Panc1 (cell line): Measurements from ENCODE around the gene PPIL4. TPM values are rescaled to one million over a fixed set of nuclear protein-coding genes. Genes with fewer than 3 reads are reported as not detected.

Experiments used
- ATAC-seq: fragments of 200-7000 bp; cut with Tn5 transposase; 2 replicates; pipeline ENCODE4 v1.9.1; 2020; ENCODE audit warnings: mild to moderate bottlenecking, moderate library complexity
- BruUV-seq: library from RNA; stranded (reverse); fragments of 400-500 nt; replicated peaks from 2 replicates; lab custom pipeline; 2021; lab: Mats Ljungman, UMichigan
- CTCF ChIA-PET: fragments of 300-600 bp; sonication (Branson Sonifier 250); formaldehyde crosslinking; loops from one replicate; lab custom pipeline; 2022; ENCODE audit warnings: antibody characterized with exemption; lab: Charles Lee
- POLR2A ChIA-PET: fragments of 300-600 bp; sonication (Branson Sonifier 250); formaldehyde crosslinking; loops from one replicate; lab custom pipeline; 2022; ENCODE audit warnings: antibody characterized with exemption; lab: Charles Lee
- DNase-seq: peaks from one replicate; pipeline ENCODE4 v3.0.0-alpha.2; 2010; ENCODE audit warnings: low read depth, low spot score
- H3K27ac ChIP-seq: 2 replicates; pipeline ENCODE4 v1.5.1; 2011; ENCODE audit warnings: mild to moderate bottlenecking, low read length, inconsistent platforms
- H3K27me3 ChIP-seq: fragments of 200-500 bp; sonication (Bioruptor generic); 2 replicates; pipeline ENCODE4 v1.6.0; 2014; ENCODE audit warnings: low read length, inconsistent platforms; ENCODE audit not compliant: control insufficient read depth, insufficient read depth
- H3K36me3 ChIP-seq: fragments of 200-500 bp; sonication (Bioruptor generic); 2 replicates; pipeline ENCODE4 v1.5.1; 2014; ENCODE audit warnings: inconsistent platforms, mild to moderate bottlenecking, low read length, moderate library complexity; ENCODE audit not compliant: control insufficient read depth, insufficient read depth
- H3K4me1 ChIP-seq: 2 replicates; pipeline ENCODE4 v1.5.1; 2011; ENCODE audit warnings: inconsistent platforms, mild to moderate bottlenecking, low read length, moderate library complexity; ENCODE audit not compliant: control insufficient read depth, insufficient read depth
- H3K4me3 ChIP-seq, 2 experiments: 2 replicates each; pipeline ENCODE4 v1.5.1; 2011 to 2012; ENCODE audit warnings: low read depth in 2 of 2, low read length in 2 of 2, mild to moderate bottlenecking in 2 of 2, inconsistent platforms in 1 of 2, moderate library complexity in 1 of 2
- H3K9me3 ChIP-seq: fragments of 200-500 bp; sonication (Bioruptor generic); 2 replicates; pipeline ENCODE4 v1.5.1; 2014; ENCODE audit warnings: low read depth, mild to moderate bottlenecking, inconsistent platforms, low read length, moderate library complexity; ENCODE audit not compliant: control insufficient read depth, insufficient read depth
- CTCF ChIP-seq: fragments of 450-650 bp; IDR thresholded peaks from 2 replicates; pipeline ENCODE4 v1.5.1; 2017; ENCODE audit warnings: mild to moderate bottlenecking
- POLR2AphosphoS5 ChIP-seq: IDR thresholded peaks from 2 replicates; pipeline ENCODE4 v1.6.1; 2012; ENCODE audit warnings: mild to moderate bottlenecking, low read depth, low read length, moderate library complexity
- REST ChIP-seq, 2 experiments: IDR thresholded peaks; 2 replicates each; pipeline ENCODE4 v1.6.1; 2011 to 2012; ENCODE audit warnings: low read depth in 2 of 2, control low read depth in 1 of 2, low read length in 1 of 2, mild to moderate bottlenecking in 1 of 2, moderate library complexity in 1 of 2; ENCODE audit not compliant: insufficient read depth in 1 of 2
- SIN3A ChIP-seq: IDR thresholded peaks from 2 replicates; pipeline ENCODE4 v1.6.1; 2012; ENCODE audit warnings: low read depth, mild to moderate bottlenecking, low read length, moderate library complexity, borderline replicate concordance; ENCODE audit not compliant: insufficient read depth
- TCF7L2 ChIP-seq: IDR thresholded peaks from 2 replicates; pipeline ENCODE4 v1.6.1; 2011; ENCODE audit warnings: mild to moderate bottlenecking, low read depth, low read length, inconsistent platforms
- in situ Hi-C: cut with HindIII; loops from 2 replicates; pipeline ENCODE4 v1.10.0; 2016; ENCODE audit warnings: low sequenced_read_pairs, low pct_unique_long_range_greater_than_20kb
- intact Hi-C: fragments of 100-400 bp; cut with micrococcal nuclease; formaldehyde crosslinking; loops from one replicate; pipeline ENCODE4 v1.10.0; 2022; ENCODE audit not compliant: unreplicated experiment
- total RNA-seq: library from RNA; stranded (reverse); gene quantifications from one replicate; pipeline ENCODE4 v1.2.1, GENCODE V29; 2021; ENCODE audit not compliant: unreplicated experiment

PPIL4 gene
- total RNA-seq, 1 experiment from 2014 or later: 19.9 TPM

GRCh38 chr6:149488815-149489214 lies 57.0 kb downstream of the PPIL4 start:
- ATAC-seq: no peak
- TF ChIP-seq POLR2AphosphoS5: no peak
- TF ChIP-seq REST (IDR thresholded peaks at IDR 0.05; ENCODE audit: insufficient read depth in 1 of 2, low read depth in 2 of 2, low read length in 1 of 2): no peak
- DNase-seq: no peak
- Histone ChIP-seq H3K27me3 (no peaks in the 10 kb centered on the region), H3K27ac (no peak overlapping the region), H3K9me3 (no peaks in the 10 kb centered on the region), H3K4me1 (no peaks in the 10 kb centered on the region), H3K36me3 (no peaks in the 10 kb centered on the region), H3K4me3 (no peak overlapping the region)
- in situ Hi-C loops: no loop called here
- POLR2A ChIA-PET: no interaction called here
- no TSS peak for BruUV-seq
- intact Hi-C loops: no loop called here
- CTCF ChIA-PET: no interaction called here

GRCh38 chr6:149487316-149487715 lies 58.5 kb downstream of the PPIL4 start:
- POLR2A ChIA-PET: no interaction called here
- in situ Hi-C loops (no loop called here), intact Hi-C loops (no loop called here)
- TF ChIP-seq POLR2AphosphoS5: no peak
- no peak for TF ChIP-seq SIN3A
- TF ChIP-seq REST (IDR thresholded peaks at IDR 0.05; ENCODE audit: insufficient read depth in 1 of 2, low read depth in 2 of 2, low read length in 1 of 2): no peak
- TF ChIP-seq CTCF: no peak
- no peak for TF ChIP-seq TCF7L2
- Histone ChIP-seq H3K36me3 (no peaks in the 10 kb centered on the region), H3K4me3 (no peak overlapping the region), H3K27ac (no peak overlapping the region), H3K27me3 (no peaks in the 10 kb centered on the region), H3K9me3 (no peaks in the 10 kb centered on the region), H3K4me1 (no peaks in the 10 kb centered on the region)
- no peak for DNase-seq
- CTCF ChIA-PET: no interaction called here
- BruUV-seq: no TSS peak
- no peak for ATAC-seq
